ENCODE data around the gene RHBDD1.

RHBDD1 gene

DNA sequence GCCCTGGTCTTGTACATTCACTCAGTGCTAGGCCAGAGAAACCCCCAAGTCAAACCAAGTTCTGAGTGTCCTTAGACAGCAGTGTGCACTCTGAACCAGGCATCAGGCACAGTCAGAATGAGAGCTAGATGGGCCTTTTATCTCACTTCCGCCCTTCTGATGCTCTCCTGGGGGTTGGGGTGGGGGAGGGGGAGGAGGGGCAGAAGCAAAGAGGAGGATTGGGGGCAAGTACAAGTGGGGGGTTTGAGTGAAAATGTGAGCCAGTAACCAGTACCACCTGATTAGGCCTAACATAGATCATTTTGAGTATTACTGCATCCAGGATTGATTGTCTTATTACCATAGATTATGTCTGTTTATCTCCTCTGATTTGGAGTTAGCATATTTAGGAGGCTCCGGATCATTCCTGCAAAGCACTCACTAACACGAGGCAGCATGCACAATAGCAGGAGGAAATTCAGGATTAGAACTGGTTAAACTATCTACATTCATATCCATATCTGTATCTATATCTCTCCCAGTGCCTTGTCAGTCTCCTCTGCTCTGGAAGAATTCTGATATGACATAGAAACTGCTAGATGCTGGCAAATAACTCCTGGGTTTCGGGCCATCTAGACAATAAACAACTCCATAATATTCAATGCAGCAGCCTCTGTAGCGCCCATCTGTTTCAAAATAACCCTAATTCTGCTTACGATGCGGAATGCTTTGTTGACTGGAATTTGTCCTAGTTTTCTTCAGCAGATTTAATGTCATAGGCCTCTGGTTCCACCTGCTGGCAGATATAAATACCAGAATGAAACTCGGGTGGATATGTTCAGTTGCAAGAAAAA lies 149.1 kb downstream of the RHBDD1 start:
- in situ Hi-C loops (cut with MboI; ENCODE audit: low sequenced_read_pairs, unreplicated experiment), result loop anchor here (10.0 to 25.0 kb wide), 2 partner anchors 170 to 1073 kb away; no protein-coding TSS in a partner anchor
- TF ChIP-seq CTCF (IDR thresholded peaks at IDR 0.05; ENCODE audit: borderline replicate concordance, control extremely low read depth, extremely low read depth, insufficient read depth, missing control alignments), result peak; percentile 28
- DNase-seq (ENCODE audit: low spot score), result peak; percentile 53

- in situ Hi-C loops (cut with MboI; ENCODE audit: low sequenced_read_pairs, unreplicated experiment), result loop anchor here (10.0 to 25.0 kb wide), 2 partner anchors 171 to 1073 kb away; no protein-coding TSS in a partner anchor
- no peak for TF ChIP-seq CTCF (IDR thresholded peaks at IDR 0.05; ENCODE audit: borderline replicate concordance, control extremely low read depth, extremely low read depth, insufficient read depth, missing control alignments)
Observed at GRCh38 chr2:226985583-226985946, 149.7 kb downstream of the RHBDD1 start.

GRCh38 chr2:226991663-226992062 lies 155.8 kb downstream of the RHBDD1 start:
- no peak for TF ChIP-seq CTCF (IDR thresholded peaks at IDR 0.05; ENCODE audit: borderline replicate concordance, control extremely low read depth, extremely low read depth, insufficient read depth, missing control alignments)
- in situ Hi-C loops (cut with MboI; ENCODE audit: low sequenced_read_pairs, unreplicated experiment), result loop anchor here (25.0 kb wide), 1 partner anchor 1079 kb away; no protein-coding TSS in a partner anchor

More at GRCh38 chr2:226985583-226985946, 149.7 kb downstream of the RHBDD1 start:
- DNase-seq (ENCODE audit: low spot score), result no peak

GRCh38 chr2:226993171-226993570 lies 157.3 kb downstream of the RHBDD1 start:
- TF ChIP-seq CTCF (IDR thresholded peaks at IDR 0.05; ENCODE audit: borderline replicate concordance, control extremely low read depth, extremely low read depth, insufficient read depth, missing control alignments), result no peak
- in situ Hi-C loops (cut with MboI; ENCODE audit: low sequenced_read_pairs, unreplicated experiment), result loop anchor here (25.0 kb wide), 1 partner anchor 1081 kb away; no protein-coding TSS in a partner anchor
- DNase-seq (ENCODE audit: low spot score), result no peak

More at GRCh38 chr2:226991663-226992062, 155.8 kb downstream of the RHBDD1 start:
- no peak for DNase-seq (ENCODE audit: low spot score)

DNA sequence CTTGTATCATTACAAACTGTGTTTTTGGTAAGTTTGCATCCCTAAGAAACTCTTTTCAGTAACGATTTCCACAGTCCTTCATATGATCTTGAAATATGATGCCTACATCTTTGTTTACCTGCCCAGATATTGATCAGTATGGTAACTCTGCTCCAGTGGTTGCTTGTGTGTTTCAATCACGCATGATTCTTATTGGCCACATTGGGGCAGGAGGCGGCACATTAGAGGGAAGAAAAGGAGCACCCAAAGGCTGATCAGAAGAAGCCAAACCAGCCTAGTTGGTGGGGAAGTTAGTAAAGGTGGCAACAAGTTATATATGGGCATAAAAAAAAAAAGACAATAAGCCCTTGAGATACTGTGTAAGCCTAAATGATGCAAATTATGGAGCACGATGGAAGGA lies 158.9 kb downstream of the RHBDD1 start:
- in situ Hi-C loops (cut with MboI; ENCODE audit: low sequenced_read_pairs, unreplicated experiment), result loop anchor here (25.0 kb wide), 1 partner anchor 1082 kb away; no protein-coding TSS in a partner anchor
- no peak for DNase-seq (ENCODE audit: low spot score)
- no peak for TF ChIP-seq CTCF (IDR thresholded peaks at IDR 0.05; ENCODE audit: borderline replicate concordance, control extremely low read depth, extremely low read depth, insufficient read depth, missing control alignments)

DNA sequence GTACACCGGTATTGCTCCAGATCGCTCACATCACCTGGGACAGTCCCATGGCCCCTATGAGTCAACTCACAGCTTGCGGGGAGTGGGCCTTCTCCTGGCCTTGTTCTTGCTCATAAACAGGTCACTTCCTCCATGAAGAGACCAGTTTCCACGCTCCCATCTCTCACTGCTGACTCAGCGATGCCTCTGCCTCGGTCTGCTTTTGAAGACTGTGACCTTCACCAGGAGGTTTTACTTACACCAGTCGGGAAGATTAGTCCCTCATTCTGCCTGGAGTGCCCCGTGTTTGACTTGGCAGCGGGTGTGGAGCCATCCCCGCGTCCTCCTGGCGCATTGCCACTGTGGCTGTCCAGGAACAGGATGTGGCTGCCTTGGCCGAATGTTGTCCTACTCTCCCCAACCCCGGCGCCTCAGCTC lies 159.8 kb downstream of the RHBDD1 start:
- no peak for TF ChIP-seq CTCF (IDR thresholded peaks at IDR 0.05; ENCODE audit: borderline replicate concordance, control extremely low read depth, extremely low read depth, insufficient read depth, missing control alignments)
- DNase-seq (ENCODE audit: low spot score), result peak; percentile 38
- in situ Hi-C loops (cut with MboI; ENCODE audit: low sequenced_read_pairs, unreplicated experiment), result loop anchor here (25.0 kb wide), 1 partner anchor 1083 kb away; no protein-coding TSS in a partner anchor

Measured in GM13976 (cell line).